K562 (cell line): Measurements from ENCODE around the gene TTC5. TPM values are rescaled to one million over a fixed set of nuclear protein-coding genes. Genes with fewer than 3 reads are reported as not detected.
A peak's percentile ranks its signal among the peaks of the same experiment; 100 is the strongest.

Experiments used
- EGR1 ChIP-seq: fragments of 450-650 bp; conservative IDR thresholded peaks from 2 replicates; pipeline ENCODE4 v1.6.1; 2017; ENCODE audit warnings: mild to moderate bottlenecking
- GTF2E2 ChIP-seq: fragments of 200-800 bp; sonication (Bioruptor generic); IDR thresholded peaks from 2 replicates; pipeline ENCODE4 v1.6.1; 2016; ENCODE audit warnings: missing genetic modification characterization, missing compliant biosample characterization
- HDAC1 ChIP-seq, 2 experiments: fragments of 450-650 bp; IDR thresholded peaks; 2 replicates each; pipeline ENCODE4 v1.6.1; 2016 to 2017; ENCODE audit warnings: inconsistent platforms in 1 of 2, mild to moderate bottlenecking in 1 of 2, moderate library complexity in 1 of 2
- HNRNPK ChIP-seq: fragments of 200-400 bp; formaldehyde crosslinking; IDR thresholded peaks from one replicate; pipeline ENCODE4 v1.6.1; 2018; ENCODE audit warnings: mild to moderate bottlenecking, low read depth, low read length; ENCODE audit not compliant: poor library complexity, severe bottlenecking
- IRF2 ChIP-seq: sonication (generic); formaldehyde crosslinking; IDR thresholded peaks from 2 replicates; pipeline ENCODE4 v1.8.1; 2022; ENCODE audit warnings: mild to moderate bottlenecking, missing genetic modification reagents
- JUND ChIP-seq, 2 experiments: IDR thresholded peaks; 2 replicates in 1 of 2; 3 replicates in 1 of 2; pipeline ENCODE4 v1.6.1; 2011; ENCODE audit warnings: borderline replicate concordance in 2 of 2, low read depth in 2 of 2, low read length in 2 of 2, improper control_type of control experiment in 1 of 2, missing biosample characterization in 1 of 2, missing genetic modification characterization in 1 of 2, missing genetic modification reagents in 1 of 2
- KDM5B ChIP-seq: fragments of 200-600 bp; sonication (generic); IDR thresholded peaks from 2 replicates; pipeline ENCODE4 v1.6.1; 2012; ENCODE audit warnings: low read depth, mild to moderate bottlenecking, moderate library complexity, low read length, control low read depth, inconsistent platforms; ENCODE audit not compliant: insufficient replicate concordance
- MAFF ChIP-seq: IDR thresholded peaks from 2 replicates; pipeline ENCODE4 v1.6.1; 2012; ENCODE audit warnings: low read length, improper control_type of control experiment
- MYNN ChIP-seq, 2 experiments: sonication (generic); formaldehyde crosslinking in 1 of 2; IDR thresholded peaks; 2 replicates each; pipeline versions ENCODE4 v1.5.0 to v1.6.1; 2016 to 2020; ENCODE audit warnings: antibody characterized with exemption in 1 of 2, missing genetic modification reagents in 1 of 2
- RFX7 ChIP-seq: fragments of 250-450 bp; sonication (Bioruptor Pico); IDR thresholded peaks from 2 replicates; pipeline ENCODE4 v1.5.1; 2021; ENCODE audit warnings: mild to moderate bottlenecking
- SMAD4 ChIP-seq: fragments of 250-450 bp; sonication (Bioruptor Pico); conservative IDR thresholded peaks from 2 replicates; pipeline ENCODE4 v1.8.0; 2021; ENCODE audit warnings: inconsistent platforms, mild to moderate bottlenecking, moderate library complexity
- SOX6 ChIP-seq: fragments of 450-650 bp; IDR thresholded peaks from 2 replicates; pipeline ENCODE4 v1.6.1; 2014; ENCODE audit warnings: mild to moderate bottlenecking
- TGIF2 ChIP-seq: sonication (generic); formaldehyde crosslinking; IDR thresholded peaks from 2 replicates; pipeline ENCODE4 v1.8.1; 2022; ENCODE audit warnings: mild to moderate bottlenecking, missing genetic modification reagents, moderate library complexity
- ZNF253 ChIP-seq: fragments of 250-450 bp; sonication (Bioruptor Pico); conservative IDR thresholded peaks from 2 replicates; pipeline ENCODE4 v1.6.1; 2021; ENCODE audit warnings: mild to moderate bottlenecking
- ZNF282 ChIP-seq: sonication (generic); formaldehyde crosslinking; IDR thresholded peaks from 2 replicates; pipeline ENCODE4 v1.8.1; 2023; ENCODE audit warnings: missing genetic modification reagents
- polyA plus RNA-seq, 8 experiments: library from polyadenylated mRNA; depleted of rRNA in 4 of 8; stranded (reverse) in 5 of 8; unstranded in 3 of 8; fragments of >200 nt; fragmentation: Nextera tagmentation in 2 of 8; fragmentation: Illumina TruSeq in 1 of 8; extraction: Ambion mirVana in 2 of 8; extraction: Trizol in 1 of 8; gene quantifications; 2 replicates each; pipeline versions ENCODE4 v1.2.1 to v1.2.3, GENCODE V29; 2011 to 2014; ENCODE audit warnings: inconsistent platforms in 1 of 8, missing spikeins in 1 of 8
- total RNA-seq, 7 experiments: library from RNA; depleted of rRNA in 6 of 7; stranded (reverse); fragments of >200 nt in 6 of 7; fragmentation: Illumina TruSeq in 2 of 7; extraction: Trizol in 2 of 7; gene quantifications; 2 replicates each; pipeline versions ENCODE4 v1.2.1 to v1.2.3, GENCODE V29; 2011 to 2021; ENCODE audit warnings: low replicate concordance in 1 of 7
- TF ChIP-seq, protein P1 (sequence below): sonication (generic); formaldehyde crosslinking; IDR thresholded peaks from 2 replicates; pipeline ENCODE4 v1.8.0; 2022; ENCODE audit warnings: mild to moderate bottlenecking, missing genetic modification reagents
- TF ChIP-seq, protein P2 (sequence below): fragments of 250-450 bp; sonication (Bioruptor Pico); IDR thresholded peaks from 2 replicates; pipeline ENCODE4 v1.5.0; 2020; ENCODE audit warnings: mild to moderate bottlenecking, borderline replicate concordance
- TF ChIP-seq, protein P3 (sequence below): IDR thresholded peaks from 2 replicates; pipeline ENCODE4 v1.6.1; 2011; ENCODE audit not compliant: insufficient read length; ENCODE audit errors: extremely low read depth
- TF ChIP-seq, protein P4 (sequence below): sonication (generic); formaldehyde crosslinking; IDR thresholded peaks from 2 replicates; pipeline ENCODE4 v1.8.1; 2023; ENCODE audit warnings: mild to moderate bottlenecking, missing genetic modification reagents, moderate library complexity
- TF ChIP-seq, protein P5 (sequence below): fragments of 250-450 bp; sonication (Bioruptor Pico); IDR thresholded peaks from 2 replicates; pipeline ENCODE4 v1.9.0; 2021; ENCODE audit warnings: mild to moderate bottlenecking
- TF ChIP-seq, protein P6 (sequence below): sonication (generic); formaldehyde crosslinking; IDR thresholded peaks from 2 replicates; pipeline ENCODE4 v1.8.1; 2022; ENCODE audit warnings: missing genetic modification reagents

The TTC5 gene
- total and polyA plus RNA-seq, 9 of the 15 experiments (the other 6 are each of a cell fraction or from before 2014, with no cell fraction given) = 4.8 to 17.1 (median 7.5) TPM

DNA sequence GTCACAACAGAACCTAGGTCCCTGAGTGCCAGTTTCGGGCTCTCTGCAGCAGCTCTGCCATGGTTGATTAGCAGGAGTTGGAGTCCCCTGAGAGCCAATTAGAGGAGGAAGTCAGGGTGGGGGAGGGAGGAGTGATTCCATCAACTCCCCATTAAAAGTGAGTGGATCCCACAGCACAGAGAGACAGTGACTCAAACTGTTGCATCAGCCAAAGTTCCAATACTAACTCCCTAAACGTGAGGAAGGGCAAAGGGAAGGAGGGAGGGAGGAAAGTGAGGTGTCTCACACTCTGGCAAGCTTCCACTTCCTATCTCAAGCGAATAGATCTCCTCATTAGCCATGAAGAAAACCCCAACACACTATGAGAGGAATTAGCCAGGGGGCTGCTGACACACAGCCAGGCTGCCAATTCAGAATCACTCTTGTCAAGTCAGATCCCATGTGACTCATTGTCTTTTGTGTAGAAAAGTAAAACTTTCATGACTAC, 43.1 kb downstream of the TTC5 start (continued):
- TF ChIP-seq, protein P1, sequence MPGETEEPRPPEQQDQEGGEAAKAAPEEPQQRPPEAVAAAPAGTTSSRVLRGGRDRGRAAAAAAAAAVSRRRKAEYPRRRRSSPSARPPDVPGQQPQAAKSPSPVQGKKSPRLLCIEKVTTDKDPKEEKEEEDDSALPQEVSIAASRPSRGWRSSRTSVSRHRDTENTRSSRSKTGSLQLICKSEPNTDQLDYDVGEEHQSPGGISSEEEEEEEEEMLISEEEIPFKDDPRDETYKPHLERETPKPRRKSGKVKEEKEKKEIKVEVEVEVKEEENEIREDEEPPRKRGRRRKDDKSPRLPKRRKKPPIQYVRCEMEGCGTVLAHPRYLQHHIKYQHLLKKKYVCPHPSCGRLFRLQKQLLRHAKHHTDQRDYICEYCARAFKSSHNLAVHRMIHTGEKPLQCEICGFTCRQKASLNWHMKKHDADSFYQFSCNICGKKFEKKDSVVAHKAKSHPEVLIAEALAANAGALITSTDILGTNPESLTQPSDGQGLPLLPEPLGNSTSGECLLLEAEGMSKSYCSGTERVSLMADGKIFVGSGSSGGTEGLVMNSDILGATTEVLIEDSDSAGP = no peak
- no peak for TF ChIP-seq EGR1
- TF ChIP-seq MAFF = no peak
- TF ChIP-seq JUND (IDR thresholded peaks at IDR 0.05; ENCODE audit: borderline replicate concordance, low read depth, low read length) = peak; percentile 78
- peak; percentile 65; the same call in 1 of the 3 replicates for TF ChIP-seq JUND (tag; IDR thresholded peaks at IDR 0.05; ENCODE audit: borderline replicate concordance, low read depth, low read length)
- no peak for TF ChIP-seq HNRNPK
- TF ChIP-seq, protein P2, sequence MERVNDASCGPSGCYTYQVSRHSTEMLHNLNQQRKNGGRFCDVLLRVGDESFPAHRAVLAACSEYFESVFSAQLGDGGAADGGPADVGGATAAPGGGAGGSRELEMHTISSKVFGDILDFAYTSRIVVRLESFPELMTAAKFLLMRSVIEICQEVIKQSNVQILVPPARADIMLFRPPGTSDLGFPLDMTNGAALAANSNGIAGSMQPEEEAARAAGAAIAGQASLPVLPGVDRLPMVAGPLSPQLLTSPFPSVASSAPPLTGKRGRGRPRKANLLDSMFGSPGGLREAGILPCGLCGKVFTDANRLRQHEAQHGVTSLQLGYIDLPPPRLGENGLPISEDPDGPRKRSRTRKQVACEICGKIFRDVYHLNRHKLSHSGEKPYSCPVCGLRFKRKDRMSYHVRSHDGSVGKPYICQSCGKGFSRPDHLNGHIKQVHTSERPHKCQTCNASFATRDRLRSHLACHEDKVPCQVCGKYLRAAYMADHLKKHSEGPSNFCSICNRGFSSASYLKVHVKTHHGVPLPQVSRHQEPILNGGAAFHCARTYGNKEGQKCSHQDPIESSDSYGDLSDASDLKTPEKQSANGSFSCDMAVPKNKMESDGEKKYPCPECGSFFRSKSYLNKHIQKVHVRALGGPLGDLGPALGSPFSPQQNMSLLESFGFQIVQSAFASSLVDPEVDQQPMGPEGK (CRISPR knock-in tag) = no peak
- no peak for TF ChIP-seq KDM5B
- TF ChIP-seq, protein P3, sequence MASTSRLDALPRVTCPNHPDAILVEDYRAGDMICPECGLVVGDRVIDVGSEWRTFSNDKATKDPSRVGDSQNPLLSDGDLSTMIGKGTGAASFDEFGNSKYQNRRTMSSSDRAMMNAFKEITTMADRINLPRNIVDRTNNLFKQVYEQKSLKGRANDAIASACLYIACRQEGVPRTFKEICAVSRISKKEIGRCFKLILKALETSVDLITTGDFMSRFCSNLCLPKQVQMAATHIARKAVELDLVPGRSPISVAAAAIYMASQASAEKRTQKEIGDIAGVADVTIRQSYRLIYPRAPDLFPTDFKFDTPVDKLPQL = no peak
- peak; percentile 46; the same call in 1 of the 2 replicates for TF ChIP-seq SOX6
- TF ChIP-seq ZNF282 = no peak
- TF ChIP-seq, protein P4, sequence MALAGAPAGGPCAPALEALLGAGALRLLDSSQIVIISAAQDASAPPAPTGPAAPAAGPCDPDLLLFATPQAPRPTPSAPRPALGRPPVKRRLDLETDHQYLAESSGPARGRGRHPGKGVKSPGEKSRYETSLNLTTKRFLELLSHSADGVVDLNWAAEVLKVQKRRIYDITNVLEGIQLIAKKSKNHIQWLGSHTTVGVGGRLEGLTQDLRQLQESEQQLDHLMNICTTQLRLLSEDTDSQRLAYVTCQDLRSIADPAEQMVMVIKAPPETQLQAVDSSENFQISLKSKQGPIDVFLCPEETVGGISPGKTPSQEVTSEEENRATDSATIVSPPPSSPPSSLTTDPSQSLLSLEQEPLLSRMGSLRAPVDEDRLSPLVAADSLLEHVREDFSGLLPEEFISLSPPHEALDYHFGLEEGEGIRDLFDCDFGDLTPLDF (CRISPR knock-in tag) = no peak
- TF ChIP-seq, protein P5, sequence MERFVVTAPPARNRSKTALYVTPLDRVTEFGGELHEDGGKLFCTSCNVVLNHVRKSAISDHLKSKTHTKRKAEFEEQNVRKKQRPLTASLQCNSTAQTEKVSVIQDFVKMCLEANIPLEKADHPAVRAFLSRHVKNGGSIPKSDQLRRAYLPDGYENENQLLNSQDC (CRISPR knock-in tag) = no peak
- no peak for TF ChIP-seq TGIF2 (CRISPR knock-in tag)
- no peak for TF ChIP-seq MYNN (IDR thresholded peaks at IDR 0.05)
- no peak for TF ChIP-seq MYNN (CRISPR knock-in tag; IDR thresholded peaks at IDR 0.05)
- no peak for TF ChIP-seq ZNF253
- TF ChIP-seq, protein P6, sequence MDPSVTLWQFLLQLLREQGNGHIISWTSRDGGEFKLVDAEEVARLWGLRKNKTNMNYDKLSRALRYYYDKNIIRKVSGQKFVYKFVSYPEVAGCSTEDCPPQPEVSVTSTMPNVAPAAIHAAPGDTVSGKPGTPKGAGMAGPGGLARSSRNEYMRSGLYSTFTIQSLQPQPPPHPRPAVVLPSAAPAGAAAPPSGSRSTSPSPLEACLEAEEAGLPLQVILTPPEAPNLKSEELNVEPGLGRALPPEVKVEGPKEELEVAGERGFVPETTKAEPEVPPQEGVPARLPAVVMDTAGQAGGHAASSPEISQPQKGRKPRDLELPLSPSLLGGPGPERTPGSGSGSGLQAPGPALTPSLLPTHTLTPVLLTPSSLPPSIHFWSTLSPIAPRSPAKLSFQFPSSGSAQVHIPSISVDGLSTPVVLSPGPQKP = no peak
- no peak for TF ChIP-seq GTF2E2 (tag)
- TF ChIP-seq IRF2 = no peak
- TF ChIP-seq SMAD4 (CRISPR knock-in tag) = peak; percentile 48; the same call in 1 of the 2 replicates
- no peak for TF ChIP-seq HDAC1 (IDR thresholded peaks at IDR 0.05)
- TF ChIP-seq RFX7 (CRISPR knock-in tag) = no peak
